GM12878 (cell line): Measurements from ENCODE around the gene SERPINB10. TPM values are rescaled to one million over a fixed set of nuclear protein-coding genes. Genes with fewer than 3 reads are reported as not detected.

ENCODE experiments used
- CEBPB ChIP-seq, 2 experiments: fragments of 150-350 bp in 1 of 2; IDR thresholded peaks; 2 replicates each; pipeline ENCODE4 v1.6.1; 2012 to 2014; ENCODE audit warnings: low read depth in 2 of 2, low read length in 2 of 2, borderline replicate concordance in 1 of 2, inconsistent platforms in 1 of 2
- EP300 ChIP-seq, 2 experiments: fragments of 150-350 bp in 1 of 2; IDR thresholded peaks; 2 replicates each; pipeline ENCODE4 v1.6.1; 2011 to 2012; ENCODE audit warnings: low read depth in 2 of 2, low read length in 2 of 2, borderline replicate concordance in 1 of 2, improper control_type of control experiment in 1 of 2, inconsistent platforms in 1 of 2; ENCODE audit not compliant: control insufficient read depth in 1 of 2
- JUNB ChIP-seq: IDR thresholded peaks from 2 replicates; pipeline ENCODE4 v1.6.1; 2016; ENCODE audit warnings: antibody characterized with exemption, mild to moderate bottlenecking
- SMC3 ChIP-seq: IDR thresholded peaks from 2 replicates; pipeline ENCODE4 v1.6.1; 2011; ENCODE audit warnings: low read length, improper control_type of control experiment, borderline replicate concordance
- polyA plus RNA-seq, 11 experiments: library from polyadenylated mRNA; depleted of rRNA in 4 of 11; unstranded in 6 of 11; stranded (reverse) in 5 of 11; fragments of >200 nt; fragmentation: Nextera tagmentation in 4 of 11; fragmentation: Illumina TruSeq in 1 of 11; extraction: Ambion mirVana in 4 of 11; extraction: Trizol in 1 of 11; gene quantifications; 1 replicate in 1 of 11; 2 replicates in 10 of 11; pipeline versions ENCODE4 v1.2.1 to v1.2.3, GENCODE V29; 2011 to 2016; ENCODE audit warnings: inconsistent platforms in 2 of 11, missing spikeins in 2 of 11, low read depth in 1 of 11
- total RNA-seq, 4 experiments: library from RNA; depleted of rRNA in 3 of 4; stranded (reverse); fragments of >200 nt in 3 of 4; fragmentation: Illumina TruSeq in 1 of 4; extraction: Trizol in 1 of 4; gene quantifications; 2 replicates each; pipeline versions ENCODE4 v1.2.1 to v1.2.3, GENCODE V29; 2013 to 2021
- TF ChIP-seq, protein P1 (sequence below): IDR thresholded peaks from 2 replicates; pipeline ENCODE4 v1.6.1; 2011; ENCODE audit warnings: mild to moderate bottlenecking, low read depth, low read length, moderate library complexity; ENCODE audit not compliant: insufficient replicate concordance
- TF ChIP-seq, protein P2 (sequence below): fragments of 450-650 bp; IDR thresholded peaks from 2 replicates; pipeline ENCODE4 v1.6.1; 2017; ENCODE audit warnings: mild to moderate bottlenecking
- TF ChIP-seq, protein P3 (sequence below): fragments of 450-650 bp; formaldehyde crosslinking; IDR thresholded peaks from 2 replicates; pipeline ENCODE4 v1.4.0; 2020; ENCODE audit warnings: mild to moderate bottlenecking, moderate library complexity

Gene SERPINB10
- total and polyA plus RNA-seq, 10 of the 15 experiments (the other 5 are each of a cell fraction or from before 2014, with no cell fraction given), result 12.0 to 83.5 (median 24.1) TPM

DNA sequence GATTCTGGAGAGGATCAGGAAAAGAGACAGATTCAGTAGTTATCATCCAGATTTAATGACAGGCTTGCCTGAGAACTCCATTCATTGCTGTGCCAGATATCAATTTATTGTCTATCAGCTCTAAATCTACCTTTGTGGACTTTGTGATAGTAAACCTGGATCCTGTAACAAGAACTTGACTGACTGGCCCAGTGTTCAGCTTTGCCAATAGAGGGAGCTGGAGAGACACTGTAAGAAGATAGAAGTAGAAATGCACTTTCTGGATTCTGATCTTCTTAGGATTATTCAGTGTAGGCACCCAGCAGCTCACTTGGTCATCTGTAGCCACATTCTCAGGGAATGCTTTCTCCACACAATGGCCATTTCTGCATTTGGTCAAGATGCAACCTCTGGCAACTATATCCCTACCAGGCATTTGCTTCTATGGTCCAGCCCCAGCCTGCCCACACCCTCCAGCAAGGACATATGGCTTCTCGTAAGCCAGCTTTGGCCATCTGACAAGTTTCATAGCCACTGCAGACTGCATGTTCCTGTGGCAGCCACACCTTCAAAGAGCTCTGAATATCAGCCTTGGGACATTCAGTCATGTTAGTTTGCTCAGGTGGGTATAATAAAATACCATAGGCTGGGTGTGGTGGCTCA lies 56.0 kb downstream of the SERPINB10 start (continued):
- no peak for TF ChIP-seq EP300 (IDR thresholded peaks at IDR 0.05; ENCODE audit: borderline replicate concordance in 1 of 2, control insufficient read depth in 1 of 2, low read depth in 2 of 2, low read length in 2 of 2)
- TF ChIP-seq CEBPB (IDR thresholded peaks at IDR 0.05; ENCODE audit: borderline replicate concordance in 1 of 2, low read depth in 2 of 2, low read length in 2 of 2), result no peak
- TF ChIP-seq SMC3, result peak; percentile 36; the same call in 1 of the 2 replicates
- no peak for TF ChIP-seq JUNB
- TF ChIP-seq, protein P1, sequence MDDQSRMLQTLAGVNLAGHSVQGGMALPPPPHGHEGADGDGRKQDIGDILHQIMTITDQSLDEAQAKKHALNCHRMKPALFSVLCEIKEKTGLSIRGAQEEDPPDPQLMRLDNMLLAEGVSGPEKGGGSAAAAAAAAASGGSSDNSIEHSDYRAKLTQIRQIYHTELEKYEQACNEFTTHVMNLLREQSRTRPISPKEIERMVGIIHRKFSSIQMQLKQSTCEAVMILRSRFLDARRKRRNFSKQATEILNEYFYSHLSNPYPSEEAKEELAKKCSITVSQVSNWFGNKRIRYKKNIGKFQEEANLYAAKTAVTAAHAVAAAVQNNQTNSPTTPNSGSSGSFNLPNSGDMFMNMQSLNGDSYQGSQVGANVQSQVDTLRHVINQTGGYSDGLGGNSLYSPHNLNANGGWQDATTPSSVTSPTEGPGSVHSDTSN, result peak; percentile 65
- TF ChIP-seq, protein P2, sequence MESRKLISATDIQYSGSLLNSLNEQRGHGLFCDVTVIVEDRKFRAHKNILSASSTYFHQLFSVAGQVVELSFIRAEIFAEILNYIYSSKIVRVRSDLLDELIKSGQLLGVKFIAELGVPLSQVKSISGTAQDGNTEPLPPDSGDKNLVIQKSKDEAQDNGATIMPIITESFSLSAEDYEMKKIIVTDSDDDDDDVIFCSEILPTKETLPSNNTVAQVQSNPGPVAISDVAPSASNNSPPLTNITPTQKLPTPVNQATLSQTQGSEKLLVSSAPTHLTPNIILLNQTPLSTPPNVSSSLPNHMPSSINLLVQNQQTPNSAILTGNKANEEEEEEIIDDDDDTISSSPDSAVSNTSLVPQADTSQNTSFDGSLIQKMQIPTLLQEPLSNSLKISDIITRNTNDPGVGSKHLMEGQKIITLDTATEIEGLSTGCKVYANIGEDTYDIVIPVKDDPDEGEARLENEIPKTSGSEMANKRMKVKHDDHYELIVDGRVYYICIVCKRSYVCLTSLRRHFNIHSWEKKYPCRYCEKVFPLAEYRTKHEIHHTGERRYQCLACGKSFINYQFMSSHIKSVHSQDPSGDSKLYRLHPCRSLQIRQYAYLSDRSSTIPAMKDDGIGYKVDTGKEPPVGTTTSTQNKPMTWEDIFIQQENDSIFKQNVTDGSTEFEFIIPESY, result no peak
- TF ChIP-seq, protein P3, sequence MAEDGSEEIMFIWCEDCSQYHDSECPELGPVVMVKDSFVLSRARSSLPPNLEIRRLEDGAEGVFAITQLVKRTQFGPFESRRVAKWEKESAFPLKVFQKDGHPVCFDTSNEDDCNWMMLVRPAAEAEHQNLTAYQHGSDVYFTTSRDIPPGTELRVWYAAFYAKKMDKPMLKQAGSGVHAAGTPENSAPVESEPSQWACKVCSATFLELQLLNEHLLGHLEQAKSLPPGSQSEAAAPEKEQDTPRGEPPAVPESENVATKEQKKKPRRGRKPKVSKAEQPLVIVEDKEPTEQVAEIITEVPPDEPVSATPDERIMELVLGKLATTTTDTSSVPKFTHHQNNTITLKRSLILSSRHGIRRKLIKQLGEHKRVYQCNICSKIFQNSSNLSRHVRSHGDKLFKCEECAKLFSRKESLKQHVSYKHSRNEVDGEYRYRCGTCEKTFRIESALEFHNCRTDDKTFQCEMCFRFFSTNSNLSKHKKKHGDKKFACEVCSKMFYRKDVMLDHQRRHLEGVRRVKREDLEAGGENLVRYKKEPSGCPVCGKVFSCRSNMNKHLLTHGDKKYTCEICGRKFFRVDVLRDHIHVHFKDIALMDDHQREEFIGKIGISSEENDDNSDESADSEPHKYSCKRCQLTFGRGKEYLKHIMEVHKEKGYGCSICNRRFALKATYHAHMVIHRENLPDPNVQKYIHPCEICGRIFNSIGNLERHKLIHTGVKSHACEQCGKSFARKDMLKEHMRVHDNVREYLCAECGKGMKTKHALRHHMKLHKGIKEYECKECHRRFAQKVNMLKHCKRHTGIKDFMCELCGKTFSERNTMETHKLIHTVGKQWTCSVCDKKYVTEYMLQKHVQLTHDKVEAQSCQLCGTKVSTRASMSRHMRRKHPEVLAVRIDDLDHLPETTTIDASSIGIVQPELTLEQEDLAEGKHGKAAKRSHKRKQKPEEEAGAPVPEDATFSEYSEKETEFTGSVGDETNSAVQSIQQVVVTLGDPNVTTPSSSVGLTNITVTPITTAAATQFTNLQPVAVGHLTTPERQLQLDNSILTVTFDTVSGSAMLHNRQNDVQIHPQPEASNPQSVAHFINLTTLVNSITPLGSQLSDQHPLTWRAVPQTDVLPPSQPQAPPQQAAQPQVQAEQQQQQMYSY (CRISPR knock-in tag), result no peak
